Measurements from ENCODE around the gene UGT1A9.

DNA sequence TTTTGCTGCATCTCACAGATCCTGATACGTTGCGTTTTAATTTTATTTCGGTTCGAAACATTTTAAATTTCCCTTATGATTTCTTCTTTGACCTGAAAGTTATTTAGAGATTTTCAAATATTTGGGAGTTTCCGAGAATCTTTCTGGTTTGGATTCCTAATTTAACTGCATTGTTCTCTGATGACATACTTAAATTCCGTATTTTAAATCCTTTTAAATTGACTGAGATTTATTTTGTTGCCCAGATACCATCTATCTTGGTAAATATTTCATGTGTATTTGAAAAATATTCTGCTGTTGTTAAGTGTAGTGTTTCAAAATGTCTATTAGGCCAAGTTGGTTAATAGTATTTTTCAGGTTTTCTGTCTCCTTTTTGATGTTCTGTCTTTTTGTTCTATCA lies 144.2 kb downstream of the UGT1A9 start:
- TF ChIP-seq SP1 (IDR thresholded peaks at IDR 0.05), result no peak
- TF ChIP-seq ARNT (IDR thresholded peaks at IDR 0.05), result no peak
- no peak for TF ChIP-seq L3MBTL2 (conservative IDR thresholded peaks at IDR 0.05)
- no peak for TF ChIP-seq ELF4 (IDR thresholded peaks at IDR 0.05)
- no peak for TF ChIP-seq NFRKB (IDR thresholded peaks at IDR 0.05)
- TF ChIP-seq FOXA1 (IDR thresholded peaks at IDR 0.05), result no peak

Data from HEK293T (cell line).